IPS DF 19.7 (cell line): ENCODE data around the gene ABHD15.
"Not testable (repeated sequence)": the region's sequence is repeated elsewhere in the genome, so short reads cannot be mapped to it uniquely, and the experiment has no call there.

Experiments
- DNase-seq: peaks from one replicate; pipeline ENCODE4 v3.0.0-alpha.2; 2013; ENCODE audit warnings: low read depth, low spot score

ABHD15 gene

DNA sequence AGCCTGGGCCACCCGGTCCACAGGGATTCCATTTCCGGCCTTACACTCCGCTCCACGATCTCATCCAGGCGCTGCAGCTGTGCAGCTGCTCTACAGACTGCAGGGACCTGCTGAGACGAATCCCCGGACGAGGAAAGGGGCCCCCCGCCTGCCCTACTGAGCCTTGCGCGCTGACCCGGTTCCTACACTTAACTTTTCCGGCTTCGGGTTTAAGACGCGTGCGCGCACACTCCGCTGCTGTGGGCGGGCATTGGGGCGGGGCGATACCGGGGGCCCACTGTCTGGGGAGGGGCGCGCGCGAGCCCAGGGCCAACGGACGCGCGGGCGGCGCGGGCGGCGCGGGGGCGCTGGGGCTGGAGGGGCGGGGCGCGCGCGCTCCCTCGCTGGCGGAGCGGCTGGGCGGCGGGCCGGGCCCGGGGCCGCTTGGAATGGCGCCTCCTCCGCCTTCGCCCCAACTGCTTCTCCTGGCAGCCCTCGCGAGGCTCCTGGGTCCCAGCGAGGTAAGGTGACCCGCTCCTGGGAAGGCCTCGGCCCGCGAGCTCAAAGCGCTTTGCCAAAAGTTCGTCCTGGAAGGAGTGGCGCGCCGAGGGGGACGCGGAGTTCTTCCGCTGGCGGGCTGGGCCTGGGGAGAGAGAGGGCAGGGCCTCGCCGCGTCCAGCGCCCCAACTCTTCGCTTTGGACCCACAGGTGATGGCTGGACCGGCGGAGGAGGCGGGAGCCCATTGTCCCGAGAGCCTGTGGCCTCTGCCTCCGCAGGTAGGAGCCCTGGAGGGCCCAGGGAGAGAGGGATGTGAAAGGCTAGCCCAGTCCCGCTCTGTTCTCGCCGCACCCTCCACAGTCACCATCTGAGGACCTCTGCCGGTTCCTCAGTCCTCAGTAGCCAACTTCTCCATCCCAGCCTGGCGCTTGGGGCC, 1.8 kb upstream of the ABHD15 start, which contains the start of gene TP53I13:
Gene TP53I13 (plus strand): TSS at position 371 of the 914 bp plus-strand sequence. CDS start 58 bp downstream, at position 429.
- no peak for DNase-seq

DNA sequence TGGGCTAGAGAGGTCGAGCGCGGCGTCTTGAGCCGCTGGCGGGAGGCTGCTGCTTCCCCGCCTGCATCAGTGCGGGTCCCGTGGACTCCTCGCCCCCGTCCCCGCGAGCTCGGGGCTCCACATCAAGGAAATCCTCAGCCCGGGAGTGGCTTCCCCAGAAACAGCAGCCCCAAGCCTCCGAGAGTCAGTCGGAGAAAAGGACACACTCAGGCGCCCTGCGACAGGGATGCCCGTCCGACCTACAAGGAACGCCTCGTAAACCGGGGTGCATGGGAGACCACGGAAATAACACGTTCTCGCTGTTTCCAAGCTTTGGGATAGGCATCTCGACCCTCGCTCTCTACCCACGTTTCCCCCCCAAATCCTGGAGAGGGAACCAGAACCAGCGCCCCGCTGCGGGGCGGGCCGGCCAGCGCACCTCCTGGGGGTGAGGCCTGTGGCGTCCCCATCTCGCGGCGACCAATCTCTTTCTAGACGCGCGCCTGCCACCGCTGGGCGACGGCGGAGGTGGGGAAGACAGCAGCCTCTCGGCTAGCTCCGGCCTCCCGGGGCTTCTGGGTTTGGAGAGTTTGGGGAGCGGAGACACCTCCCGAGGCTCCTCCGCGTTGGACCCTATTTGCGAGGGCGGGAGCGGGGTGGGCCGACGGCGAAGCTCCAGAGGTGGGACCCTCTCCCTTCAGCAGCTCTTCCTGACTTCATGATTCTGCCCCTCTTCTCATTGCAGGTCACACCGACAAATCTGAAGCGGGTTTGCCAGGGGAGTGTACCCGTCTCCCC, 905 bp upstream of the ABHD15 start:
- no peak for DNase-seq

DNA sequence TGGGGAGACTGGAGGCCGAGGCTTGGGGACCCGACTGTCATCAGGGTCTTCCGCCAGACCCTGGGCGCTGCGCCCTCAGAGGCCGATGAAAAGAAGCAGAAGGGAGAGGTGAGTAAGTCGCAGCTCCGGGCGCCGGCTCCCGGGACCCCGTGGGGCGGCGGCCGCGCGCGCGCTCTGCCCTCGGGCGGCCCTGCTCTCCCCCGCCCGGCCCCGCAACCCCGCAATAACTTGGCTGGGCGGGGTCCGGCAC, 392 bp upstream of the ABHD15 start:
- DNase-seq: no peak

DNA sequence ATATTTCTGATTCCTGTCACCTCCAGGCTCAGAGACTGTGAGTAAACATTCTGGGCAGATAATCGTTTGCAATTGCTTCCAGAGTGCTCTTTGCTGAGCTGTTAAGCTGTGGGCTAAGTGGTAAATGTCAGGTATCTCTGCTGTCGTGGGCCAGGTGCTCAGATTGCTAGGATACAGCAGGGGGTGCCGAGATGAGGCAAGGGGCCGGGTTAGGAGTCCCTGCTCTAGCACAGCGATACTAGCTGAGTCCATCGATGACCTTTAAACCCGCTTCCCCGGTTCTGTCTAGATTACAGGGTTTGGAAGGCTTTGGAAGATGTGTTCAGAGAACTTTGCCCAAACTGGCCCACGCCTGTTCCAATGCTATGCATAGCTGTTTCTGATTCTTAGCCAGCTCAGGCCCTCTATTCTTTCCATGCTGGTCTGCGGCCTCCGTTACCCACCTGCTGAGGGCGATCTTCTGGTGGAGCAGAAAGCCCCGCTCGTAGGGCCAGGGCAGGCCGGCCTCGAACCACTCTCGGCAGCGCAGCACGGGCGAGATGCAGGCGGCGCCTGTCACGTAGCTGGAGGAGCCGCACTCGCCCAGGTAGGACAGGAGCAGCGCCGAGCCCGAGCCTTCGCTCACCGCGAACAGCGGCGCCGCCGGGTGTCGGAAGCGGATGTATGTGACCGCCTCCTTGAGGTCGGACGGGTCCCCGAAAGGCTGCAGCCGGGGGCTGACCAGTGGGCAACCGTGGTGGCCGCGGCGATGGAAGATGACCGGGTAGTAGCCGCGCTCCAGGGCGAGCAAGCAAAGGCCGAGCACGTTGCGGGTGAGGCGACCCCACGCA, 979 bp downstream of the ABHD15 start:
- DNase-seq: no peak

DNA sequence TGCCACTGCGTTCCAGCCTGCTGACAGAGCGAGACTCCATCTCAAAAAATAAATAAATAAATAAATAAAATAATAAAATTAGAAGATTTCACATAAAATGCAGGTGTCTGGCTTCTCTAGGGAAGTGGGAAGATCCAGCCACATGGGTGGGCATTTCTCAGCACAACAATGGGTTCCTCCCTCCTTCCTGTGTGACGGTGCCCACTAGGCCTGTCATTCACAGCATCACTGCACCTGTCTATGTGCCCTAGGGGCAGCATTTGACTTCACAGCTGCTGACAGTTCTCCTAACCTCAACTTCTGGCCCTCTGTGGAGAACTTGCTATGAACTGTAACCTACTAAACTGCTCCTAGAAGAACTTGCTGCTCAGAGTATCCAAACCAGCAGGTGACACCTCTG, 3.0 kb downstream of the ABHD15 start:
- DNase-seq: no peak

DNA sequence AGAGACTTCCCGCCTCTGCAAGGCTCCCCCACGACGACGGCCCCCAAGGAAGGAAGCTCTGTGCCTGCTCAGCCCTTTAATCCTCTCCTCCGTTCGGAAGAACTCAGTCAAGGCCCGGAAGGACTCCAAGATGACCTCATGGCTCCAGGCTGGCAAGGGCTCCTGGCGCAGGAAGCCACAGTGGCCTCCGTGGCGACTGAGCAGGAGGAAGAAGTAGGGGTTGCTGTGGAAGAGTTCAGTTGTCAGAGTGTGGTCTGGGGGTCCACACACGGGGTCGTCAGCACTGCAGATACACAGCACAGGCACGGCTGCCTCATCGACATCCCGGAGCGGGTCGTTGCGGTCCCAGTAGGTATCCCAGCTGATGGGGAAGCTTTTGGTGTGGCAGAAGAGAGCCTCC, 4.2 kb downstream of the ABHD15 start:
- DNase-seq: no peak

DNA sequence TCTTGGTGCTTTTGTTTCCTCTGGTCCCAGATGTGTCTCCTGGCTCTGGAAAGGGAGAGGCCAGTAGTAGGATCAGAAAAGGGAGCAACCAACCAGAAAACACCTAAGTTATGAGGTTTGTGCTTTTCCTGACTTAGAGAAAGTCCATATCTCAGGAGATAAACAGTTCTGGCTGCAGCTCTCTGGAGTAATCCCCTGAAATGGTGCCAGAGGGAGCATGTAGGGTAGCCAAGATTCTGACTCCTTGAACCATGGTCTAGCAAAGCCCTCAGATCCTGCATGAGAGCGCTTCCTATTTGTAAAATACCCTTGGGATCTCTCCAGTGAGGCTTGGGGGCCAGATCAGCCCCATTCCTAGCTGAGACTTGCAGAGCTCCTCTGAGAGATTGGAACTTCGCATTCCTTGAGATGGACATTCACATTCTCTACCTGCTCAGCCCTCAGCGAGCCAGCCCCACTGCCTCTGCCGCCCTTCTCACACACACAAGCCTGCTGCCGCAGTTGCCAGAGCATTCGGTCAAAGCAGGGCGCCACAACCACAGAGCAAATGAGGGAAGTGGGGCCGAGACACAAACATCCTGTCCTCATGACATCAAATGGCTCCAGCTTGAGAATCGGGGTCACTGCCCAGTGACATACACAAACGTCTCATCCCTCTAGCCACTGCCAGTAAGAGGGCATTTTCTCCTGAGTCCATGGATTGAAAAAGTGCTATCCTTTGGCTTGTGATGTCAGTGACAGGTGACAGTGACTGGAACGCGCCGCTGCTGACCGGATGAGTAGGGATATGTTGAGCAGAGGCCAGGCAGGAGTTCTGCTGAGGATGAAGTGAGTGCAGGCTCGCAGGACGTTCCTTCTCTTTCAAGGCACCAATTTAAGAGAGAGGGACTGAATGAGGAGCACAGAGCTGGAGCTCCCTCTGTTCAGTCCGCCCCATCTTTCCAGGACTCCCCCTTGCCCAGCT, 5.0 kb downstream of the ABHD15 start:
- no peak for DNase-seq

DNA sequence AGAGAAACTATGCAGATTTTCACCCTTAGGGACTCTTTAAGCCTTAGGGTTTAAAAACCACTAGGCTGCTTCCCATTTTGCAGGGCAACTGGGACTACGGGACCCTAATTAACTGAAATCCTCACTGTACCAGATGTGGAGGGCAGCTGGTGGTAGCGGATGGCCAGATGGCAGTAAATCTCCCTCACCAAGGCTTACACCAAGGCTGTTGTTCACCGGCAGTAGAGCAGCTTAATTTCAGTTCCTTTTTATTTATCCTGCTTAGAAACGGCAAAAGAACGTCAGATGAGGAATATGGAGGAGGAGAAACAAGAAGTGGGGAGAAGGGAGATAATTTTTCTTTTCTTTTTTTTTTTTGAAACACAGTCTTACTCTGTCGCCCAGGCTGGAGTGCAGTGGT, 6.5 kb downstream of the ABHD15 start:
- no peak for DNase-seq

DNA sequence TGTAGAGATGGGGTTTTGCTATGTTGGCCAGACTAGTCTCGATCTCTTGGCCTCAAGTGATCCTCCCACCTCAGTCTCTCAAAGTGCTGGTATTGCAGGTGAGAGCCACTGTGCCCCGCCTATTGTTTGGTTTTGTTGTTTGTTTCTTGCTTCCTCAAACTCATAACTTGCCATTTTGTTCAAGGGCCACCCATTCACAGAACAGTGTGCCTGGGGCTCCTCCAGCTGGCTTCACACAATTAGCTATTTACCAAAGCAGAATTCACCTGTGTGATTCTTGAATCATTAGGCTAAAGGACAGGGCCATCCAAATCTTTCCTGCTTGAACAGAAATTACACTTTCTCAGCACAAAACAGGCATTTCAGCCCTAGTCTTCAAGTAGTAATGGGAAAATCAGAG, 7.2 kb downstream of the ABHD15 start:
- no peak for DNase-seq

DNA sequence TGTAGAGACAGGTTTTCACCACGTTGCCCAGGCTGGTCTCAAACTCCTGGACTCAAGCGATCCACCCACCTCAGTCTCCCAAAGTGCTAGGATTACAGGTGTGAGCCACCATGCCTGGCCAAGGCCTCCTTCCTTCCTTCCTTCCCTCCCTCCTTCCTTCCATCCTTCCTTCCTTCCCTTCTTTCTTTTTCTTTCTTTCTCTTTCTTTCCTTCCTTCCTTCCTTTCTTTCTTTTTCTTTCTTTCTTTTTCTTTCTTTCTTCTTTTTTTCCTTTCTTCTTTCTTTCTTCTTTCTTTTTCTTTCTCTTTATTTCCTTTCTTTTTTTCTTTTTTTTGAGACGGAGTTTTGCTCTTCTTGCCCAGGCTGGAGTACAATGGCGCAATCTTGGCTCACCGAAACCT, 8.7 kb downstream of the ABHD15 start:
- DNase-seq: not testable (repeated sequence)

DNA sequence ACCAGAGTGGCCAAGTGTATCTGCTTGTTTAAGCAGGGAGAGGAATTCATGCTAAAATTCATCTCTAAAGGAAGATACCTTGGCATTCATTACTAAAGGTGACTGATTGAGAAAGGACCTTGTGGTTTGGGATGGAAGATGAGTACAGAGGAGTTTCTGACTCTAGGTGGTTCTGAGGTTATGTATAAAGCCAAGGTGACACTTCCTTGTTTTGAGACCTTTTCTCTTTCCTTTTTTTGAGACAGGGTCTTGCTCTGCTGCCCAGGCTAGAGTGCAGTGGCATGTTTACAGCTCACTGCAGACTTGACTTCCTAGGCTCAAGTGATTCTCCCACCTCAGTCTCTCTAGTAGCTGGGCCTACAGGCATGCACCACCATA, 9.1 kb downstream of the ABHD15 start:
- no peak for DNase-seq

DNA sequence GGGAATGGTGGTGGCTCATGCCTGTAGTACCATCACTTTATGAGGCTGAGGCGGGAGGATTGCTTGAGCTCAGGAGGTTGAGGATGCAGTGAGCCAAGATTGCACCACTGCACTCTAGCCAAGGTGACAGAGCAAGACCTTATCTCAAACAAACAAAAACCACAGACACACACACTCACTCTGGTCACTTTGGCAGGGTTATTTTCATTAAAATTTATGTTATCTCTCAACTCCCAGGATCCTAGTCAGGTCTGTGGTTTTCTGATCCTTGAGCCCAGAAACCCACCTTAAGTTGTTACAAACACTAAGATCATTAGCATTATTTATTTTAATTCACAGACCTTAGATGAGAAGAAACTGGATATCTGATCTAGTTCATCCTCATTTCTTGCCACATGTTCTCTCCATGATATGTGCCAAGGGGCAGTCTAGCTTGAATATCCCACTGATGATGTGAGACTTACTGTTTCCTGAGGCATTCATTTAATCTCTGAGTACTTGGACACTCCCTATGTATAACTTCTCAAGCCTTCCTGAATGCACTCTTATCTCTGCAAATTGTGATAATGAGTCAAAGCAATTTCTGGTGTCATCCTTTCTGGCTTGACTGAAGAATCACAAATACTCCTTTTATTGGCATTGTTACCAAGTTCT, 9.6 kb downstream of the ABHD15 start:
- no peak for DNase-seq

DNA sequence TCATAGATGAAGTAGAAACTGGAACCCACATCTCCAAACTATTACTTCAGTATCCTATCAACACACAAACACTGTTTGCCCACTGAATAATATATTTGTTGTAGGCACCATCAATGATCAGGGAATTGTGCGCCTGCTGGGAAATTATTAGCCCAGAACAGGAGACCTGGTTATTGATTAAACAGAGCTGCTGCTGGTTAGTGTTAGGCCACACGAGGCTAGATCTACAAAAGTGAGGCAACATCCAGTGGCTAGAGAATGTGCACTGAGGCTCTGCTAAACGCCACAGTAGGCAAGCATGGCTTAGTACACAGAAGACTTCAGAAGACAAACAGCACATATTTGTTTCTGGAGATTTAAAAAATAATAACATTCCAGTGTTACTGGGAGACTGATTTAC, 11.0 kb downstream of the ABHD15 start:
- no peak for DNase-seq

DNA sequence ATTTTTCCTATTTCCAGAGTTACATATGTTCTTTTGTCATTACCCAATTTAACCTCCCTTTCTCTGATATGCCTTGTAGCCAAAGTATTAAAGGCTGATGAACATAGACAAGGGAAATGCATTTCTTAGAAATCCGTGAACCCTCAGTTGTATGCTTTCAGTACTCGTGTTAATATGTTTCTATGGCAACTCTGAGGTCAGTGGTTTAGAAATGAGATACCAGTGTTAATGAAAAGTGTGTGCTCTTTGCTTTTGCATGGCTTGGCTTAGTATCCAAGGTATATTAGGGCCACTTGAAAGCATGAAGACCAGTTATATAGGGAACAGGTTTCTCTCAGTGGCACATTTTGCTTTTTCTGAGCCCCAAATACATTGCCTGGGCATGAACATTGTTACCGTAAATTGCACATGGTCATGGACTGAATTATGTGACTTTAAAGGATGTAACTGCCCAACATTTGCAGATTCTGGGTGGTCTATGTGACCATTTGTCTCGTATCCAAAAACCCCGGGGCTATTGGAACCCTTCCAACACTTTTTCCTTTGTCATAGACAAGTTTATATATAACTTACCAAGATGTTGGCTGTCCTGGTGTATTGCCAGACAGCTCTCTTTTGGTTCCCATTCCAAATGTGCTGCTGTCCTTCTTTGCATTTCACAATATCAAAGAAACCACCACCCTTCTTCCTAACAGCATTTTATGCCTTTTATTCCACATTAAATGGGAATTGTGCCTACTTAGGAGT, 17.5 kb downstream of the ABHD15 start:
- no peak for DNase-seq

DNA sequence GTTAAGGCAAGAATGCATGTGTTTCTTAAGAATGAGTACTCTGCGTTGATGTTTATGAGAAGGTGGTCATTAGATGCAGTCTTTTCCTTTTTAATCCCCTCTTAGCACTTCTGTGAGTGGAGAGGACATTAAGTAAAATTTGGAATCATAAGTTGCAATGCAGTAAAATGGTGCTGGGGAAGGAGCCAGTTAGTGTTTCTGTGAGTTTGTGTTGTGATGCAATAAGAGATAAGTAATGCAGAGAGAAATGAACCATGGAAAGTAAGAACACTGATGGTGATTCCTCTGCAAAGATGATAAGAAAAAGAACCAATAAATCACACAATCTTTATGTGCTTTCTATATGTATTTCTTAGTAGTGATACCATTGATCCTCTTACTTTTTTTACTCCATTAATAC, 20.0 kb downstream of the ABHD15 start:
- DNase-seq: no peak

DNA sequence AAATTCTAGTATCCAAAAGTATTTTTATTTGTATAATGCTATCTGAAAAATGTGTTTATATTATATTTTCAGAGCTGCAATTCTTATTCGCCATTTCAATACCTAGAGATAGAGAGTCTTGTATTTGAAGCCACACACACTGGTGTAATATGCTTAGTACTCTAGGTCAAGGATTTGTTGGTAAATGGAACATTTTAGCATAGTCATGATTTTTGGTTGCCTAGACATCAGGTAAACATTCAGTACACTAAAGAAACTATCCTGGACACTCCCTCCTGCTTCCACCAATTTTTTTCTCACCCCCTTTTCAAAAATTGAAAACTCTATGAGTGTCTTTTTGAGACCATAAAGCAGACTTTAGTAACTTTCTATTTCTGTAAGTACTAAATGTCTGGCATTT, 20.8 kb downstream of the ABHD15 start:
- no peak for DNase-seq

DNA sequence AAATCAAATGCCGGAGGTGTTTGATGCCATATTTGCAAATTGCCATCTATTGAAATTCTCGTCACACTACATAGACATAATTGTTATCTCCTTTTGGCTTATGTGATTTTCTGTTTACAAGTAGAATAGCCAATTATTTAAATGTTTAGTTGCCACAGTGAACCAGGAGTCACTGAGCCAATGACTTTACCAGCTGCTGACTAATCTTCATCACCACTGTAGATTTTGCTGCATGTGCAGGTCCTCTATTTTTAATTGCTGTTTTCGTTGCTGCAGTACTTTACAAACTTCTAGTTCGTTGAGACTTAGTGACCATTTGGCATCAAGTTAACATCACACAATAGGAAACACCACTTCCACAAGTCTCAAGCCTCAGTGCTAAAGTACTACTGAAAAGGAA, 22.8 kb downstream of the ABHD15 start:
- no peak for DNase-seq

DNA sequence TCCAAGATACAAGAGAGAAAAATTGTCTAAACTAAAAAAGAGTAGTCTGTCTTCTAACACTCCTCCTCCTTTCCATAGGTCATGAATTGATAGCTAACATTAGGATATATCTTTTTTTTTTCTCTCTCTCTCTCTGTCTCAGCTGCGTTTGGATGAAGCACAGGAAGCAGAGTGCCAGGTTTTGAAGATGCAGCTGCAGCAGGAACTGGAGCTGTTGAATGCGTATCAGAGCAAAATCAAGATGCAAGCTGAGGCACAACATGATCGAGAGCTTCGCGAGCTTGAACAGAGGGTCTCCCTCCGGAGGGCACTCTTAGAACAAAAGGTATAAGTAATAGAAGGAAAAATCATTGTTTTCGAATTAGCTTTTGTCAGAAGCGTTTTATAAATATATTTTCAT, 32.9 kb downstream of the ABHD15 start:
- no peak for DNase-seq

DNA sequence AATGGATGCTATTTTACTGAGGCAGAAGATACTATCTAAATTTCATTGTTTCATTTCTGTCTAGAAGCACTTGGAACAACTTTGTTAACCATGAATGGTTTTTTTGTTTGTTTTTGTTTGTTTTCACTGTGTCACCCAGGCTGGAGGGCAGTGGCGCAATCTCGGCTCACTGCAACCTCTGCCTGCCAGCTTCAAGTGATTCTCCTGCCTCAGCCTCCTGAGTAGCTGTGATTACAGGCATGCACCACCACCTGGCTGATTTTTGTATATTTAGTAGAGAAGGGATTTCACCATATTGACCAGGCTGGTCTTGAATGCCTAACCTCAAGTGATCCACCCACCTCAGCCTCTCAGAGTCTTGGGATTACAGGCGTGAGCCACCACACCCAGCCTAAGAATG, 40.5 kb downstream of the ABHD15 start:
- DNase-seq: no peak

DNA sequence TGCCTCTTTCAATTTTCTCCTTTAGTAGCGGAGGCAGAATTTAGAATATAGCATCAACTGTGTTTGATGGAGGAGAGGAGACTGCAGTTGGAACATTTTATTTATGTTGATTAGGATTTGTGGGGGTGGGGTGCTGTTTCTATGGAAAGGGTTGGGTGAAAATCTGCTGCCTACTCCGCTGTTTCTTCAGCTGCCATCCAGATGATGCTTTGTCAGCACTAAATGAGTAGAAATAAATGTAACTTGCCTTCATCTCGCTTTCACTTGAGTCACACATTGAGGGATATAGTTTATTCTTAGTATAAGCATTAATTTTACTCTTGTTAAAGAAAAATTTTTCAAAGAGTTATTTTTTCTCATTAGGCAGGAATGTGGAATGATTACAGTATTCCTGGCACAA, 42.1 kb downstream of the ABHD15 start:
- no peak for DNase-seq
